Colonic mucosa (tissue), 4 donors: Measurements from ENCODE around the gene CELSR3. TPM values are rescaled to one million over a fixed set of nuclear protein-coding genes. Genes with fewer than 3 reads are reported as not detected.
A peak's percentile ranks its signal among the peaks of the same experiment; 100 is the strongest.

Source experiments
- DNase-seq: peaks from one replicate; pipeline ENCODE4 v3.0.0-alpha.2; 2020
- H3K27ac ChIP-seq: fragments of 200-600 bp; one replicate; pipeline ENCODE4 v1.8.0; 2021
- H3K27me3 ChIP-seq: fragments of 200-600 bp; one replicate; pipeline ENCODE4 v1.8.0; 2021
- H3K36me3 ChIP-seq: fragments of 200-600 bp; one replicate; pipeline ENCODE4 v1.8.0; 2021
- H3K4me1 ChIP-seq: fragments of 200-600 bp; one replicate; pipeline ENCODE4 v1.8.0; 2021; ENCODE audit warnings: mild to moderate bottlenecking
- H3K4me3 ChIP-seq: fragments of 200-600 bp; one replicate; pipeline ENCODE4 v1.8.0; 2021
- H3K9ac ChIP-seq, 2 donors: one replicate each; pipeline ENCODE4 v1.7.0; 2013; ENCODE audit warnings: control low read depth in 2 of 2, low read depth in 2 of 2, low read length in 2 of 2
- H3K9me3 ChIP-seq: fragments of 200-600 bp; one replicate; pipeline ENCODE4 v1.8.0; 2021
- CTCF ChIP-seq: fragments of 200-600 bp; IDR thresholded peaks from one replicate; pipeline ENCODE4 v1.8.0; 2022; ENCODE audit warnings: antibody characterized with exemption, mild to moderate bottlenecking
- intact Hi-C: fragments of 100-400 bp; cut with DNase I; formaldehyde crosslinking; loops from one replicate; pipeline ENCODE4 v1.14.1; 2022
- total RNA-seq, 2 donors: library from RNA; stranded (reverse); fragmentation: NEBNext Ultra II Directional in 1 of 2; extraction: Animal tissue kit (Norgen Biotek cat#: 25700) in 1 of 2; gene quantifications; one replicate each; pipeline ENCODE4 v1.2.1, GENCODE V29; 2021
- donor health status: healthy.
- donor health status: DM: no; HTN: no; CAD: no.
- donor health status: DM: no; HTN: no; CAD: no.

The CELSR3 gene
- total RNA-seq, 2 donors from 2014 or later, result 1.3 to 2.0 TPM

GRCh38 chr3:48600711-48601621 lies 61.7 kb downstream of the CELSR3 start:
- intact Hi-C loops, result no loop called here
- peaks cover 51% of the 10 kb centered on the region for H3K36me3 ChIP-seq
- no peaks in the 10 kb centered on the region for H3K9me3 ChIP-seq
- no peak for DNase-seq
- H3K27ac ChIP-seq, result no peak overlapping the region
- H3K27me3 ChIP-seq, result no peaks in the 10 kb centered on the region
- TF ChIP-seq CTCF, result no peak
- peaks cover 7% of the 10 kb centered on the region for H3K4me1 ChIP-seq
- H3K9ac ChIP-seq, result no peak overlapping the region
- no peak overlapping the region for H3K4me3 ChIP-seq

GRCh38 chr3:48599509-48600285 lies 63.0 kb downstream of the CELSR3 start:
- Histone ChIP-seq H3K27ac (peak overlapping the region; percentile 65), H3K9ac (peak overlapping the region in 1 of 2 donors; percentile 13), H3K27me3 (peaks cover 4% of the 10 kb centered on the region), H3K4me1 (peaks cover 10% of the 10 kb centered on the region), H3K9me3 (no peaks in the 10 kb centered on the region), H3K36me3 (peaks cover 40% of the 10 kb centered on the region), H3K4me3 (no peak overlapping the region)
- no peak for TF ChIP-seq CTCF
- DNase-seq, result no peak
- intact Hi-C loops, result no loop called here

GRCh38 chr3:48599077-48599501 lies 63.6 kb downstream of the CELSR3 start:
- no peak for DNase-seq
- H3K4me3 ChIP-seq, result no peak overlapping the region
- H3K27ac ChIP-seq, result peak overlapping the region; percentile 65

GRCh38 chr3:48598323-48599076 lies 64.2 kb downstream of the CELSR3 start:
- H3K9ac ChIP-seq, result peak overlapping the region in 1 of 2 donors; percentile 13
- peaks cover 29% of the 10 kb centered on the region for H3K36me3 ChIP-seq
- H3K9me3 ChIP-seq, result no peaks in the 10 kb centered on the region
- no peak for DNase-seq
- peaks cover 9% of the 10 kb centered on the region for H3K27me3 ChIP-seq
- peak overlapping the region; percentile 65 for H3K27ac ChIP-seq
- no peak overlapping the region for H3K4me3 ChIP-seq
- TF ChIP-seq CTCF, result no peak
- intact Hi-C loops, result no loop called here
- H3K4me1 ChIP-seq, result peaks cover 10% of the 10 kb centered on the region

More at GRCh38 chr3:48599077-48599501, 63.6 kb downstream of the CELSR3 start:
- Histone ChIP-seq H3K27me3 (peaks cover 9% of the 10 kb centered on the region), H3K9me3 (no peaks in the 10 kb centered on the region), H3K36me3 (peaks cover 34% of the 10 kb centered on the region), H3K9ac (peak overlapping the region in 1 of 2 donors; percentile 13), H3K4me1 (peaks cover 10% of the 10 kb centered on the region)
- intact Hi-C loops, result no loop called here
- no peak for TF ChIP-seq CTCF

- Histone ChIP-seq H3K4me1 (peaks cover 10% of the 10 kb centered on the region), H3K27ac (no peak overlapping the region), H3K9ac (peak overlapping the region in 1 of 2 donors; percentile 28), H3K9me3 (no peaks in the 10 kb centered on the region), H3K4me3 (no peak overlapping the region), H3K36me3 (peaks cover 20% of the 10 kb centered on the region), H3K27me3 (peaks cover 9% of the 10 kb centered on the region)
- no peak for TF ChIP-seq CTCF
- DNase-seq, result no peak
- intact Hi-C loops, result no loop called here
Observed at GRCh38 chr3:48597408-48597800, 65.3 kb downstream of the CELSR3 start.
